ENCODE measurements around the gene OAS3. TPM values are rescaled to one million over a fixed set of nuclear protein-coding genes. Genes with fewer than 3 reads are reported as not detected.
A peak's percentile ranks its signal among the peaks of the same experiment; 100 is the strongest.
"Not testable (repeated sequence)": the region's sequence is repeated elsewhere in the genome, so short reads cannot be mapped to it uniquely, and the experiment has no call there.

OAS3 gene
- total RNA-seq, 1 donor from 2014 or later, result 6.2 TPM

DNA sequence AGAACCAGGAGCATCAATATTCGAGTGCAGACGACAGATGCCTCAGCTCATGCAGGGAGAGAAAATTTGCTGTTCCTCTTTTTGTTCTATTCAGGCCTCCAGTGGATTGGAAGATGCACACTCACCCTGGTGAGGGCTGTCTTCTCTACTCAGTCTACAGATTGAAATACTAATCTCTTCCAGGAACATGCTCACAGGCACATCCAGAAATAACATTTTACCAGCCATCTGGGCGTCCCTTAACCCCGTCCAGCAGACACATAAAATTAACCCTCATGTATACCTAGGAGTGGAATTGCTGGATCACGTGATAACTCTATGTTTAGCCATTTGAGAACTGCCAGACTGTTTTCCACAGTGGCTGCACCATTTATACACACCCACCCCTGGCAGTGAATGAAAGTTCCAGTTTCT is 35.6 kb downstream of the OAS3 start:
- ATAC-seq (no peak), DNase-seq (no peak)
- intact Hi-C loops (cut with micrococcal nuclease), result no loop called here

DNA sequence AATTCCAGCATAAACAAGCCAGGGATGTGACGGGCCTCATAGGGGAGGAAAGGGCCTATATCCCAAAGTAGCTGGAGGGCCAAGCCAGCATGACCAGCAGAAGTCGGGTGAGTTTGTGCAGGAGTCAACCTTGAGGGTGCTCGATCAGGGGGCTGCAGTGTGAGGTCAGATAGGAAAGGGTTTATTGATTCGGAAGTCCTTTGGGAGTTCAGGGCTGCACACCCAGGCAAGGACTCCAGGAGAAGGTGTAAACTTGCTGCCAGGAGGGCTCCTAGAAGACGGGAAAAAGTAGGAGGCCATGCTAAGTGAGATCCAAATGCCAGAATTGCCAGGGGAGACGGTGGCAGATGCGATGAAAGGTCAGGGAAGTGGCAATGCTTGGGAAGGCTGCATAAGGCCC is 36.6 kb downstream of the OAS3 start:
- ATAC-seq (no peak), DNase-seq (no peak)
- intact Hi-C loops (cut with micrococcal nuclease), result no loop called here

DNA sequence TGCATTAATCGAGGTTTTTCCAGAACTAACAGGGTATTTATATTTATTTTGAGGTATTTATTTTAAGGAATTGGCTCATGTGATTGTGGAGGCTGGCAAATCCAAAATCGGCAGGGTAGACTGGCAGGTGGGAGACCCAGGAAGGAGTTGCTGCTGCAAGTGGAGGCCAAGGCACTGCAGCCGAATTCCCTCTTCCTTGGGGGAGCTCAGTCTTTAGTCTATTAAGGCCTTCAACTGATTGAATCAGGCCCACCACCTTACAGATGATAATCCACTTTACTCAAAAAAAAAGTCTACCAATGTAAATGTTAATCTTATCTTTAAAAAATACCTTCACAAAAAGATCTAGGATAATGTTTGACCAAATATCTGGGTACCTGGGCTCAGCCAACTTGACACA is 38.9 kb downstream of the OAS3 start:
- intact Hi-C loops (cut with micrococcal nuclease), result no loop called here
- no peak for DNase-seq
- no peak for ATAC-seq

DNA sequence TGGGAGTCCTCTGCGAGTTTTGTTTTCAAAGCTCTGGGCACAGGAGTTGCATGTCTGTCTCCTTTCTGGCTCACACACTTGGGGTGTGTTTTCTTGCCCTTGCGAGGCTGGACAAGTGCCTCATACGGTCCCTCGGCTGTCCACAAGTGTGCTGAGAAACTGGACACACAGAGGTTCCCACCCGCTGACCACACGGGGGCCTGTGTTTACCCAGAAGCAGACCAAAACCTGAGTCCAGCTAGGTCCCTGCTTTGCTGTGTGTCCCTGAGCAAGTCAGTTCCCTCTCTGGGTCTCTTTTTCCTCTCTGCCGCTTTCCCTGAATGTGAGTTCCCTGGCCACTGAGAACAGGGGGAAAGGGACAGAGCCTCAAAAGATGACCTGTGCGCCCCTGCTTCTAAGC is 39.4 kb downstream of the OAS3 start:
- intact Hi-C loops (cut with micrococcal nuclease), result no loop called here
- DNase-seq (no peak), ATAC-seq (peak; percentile 27)

DNA sequence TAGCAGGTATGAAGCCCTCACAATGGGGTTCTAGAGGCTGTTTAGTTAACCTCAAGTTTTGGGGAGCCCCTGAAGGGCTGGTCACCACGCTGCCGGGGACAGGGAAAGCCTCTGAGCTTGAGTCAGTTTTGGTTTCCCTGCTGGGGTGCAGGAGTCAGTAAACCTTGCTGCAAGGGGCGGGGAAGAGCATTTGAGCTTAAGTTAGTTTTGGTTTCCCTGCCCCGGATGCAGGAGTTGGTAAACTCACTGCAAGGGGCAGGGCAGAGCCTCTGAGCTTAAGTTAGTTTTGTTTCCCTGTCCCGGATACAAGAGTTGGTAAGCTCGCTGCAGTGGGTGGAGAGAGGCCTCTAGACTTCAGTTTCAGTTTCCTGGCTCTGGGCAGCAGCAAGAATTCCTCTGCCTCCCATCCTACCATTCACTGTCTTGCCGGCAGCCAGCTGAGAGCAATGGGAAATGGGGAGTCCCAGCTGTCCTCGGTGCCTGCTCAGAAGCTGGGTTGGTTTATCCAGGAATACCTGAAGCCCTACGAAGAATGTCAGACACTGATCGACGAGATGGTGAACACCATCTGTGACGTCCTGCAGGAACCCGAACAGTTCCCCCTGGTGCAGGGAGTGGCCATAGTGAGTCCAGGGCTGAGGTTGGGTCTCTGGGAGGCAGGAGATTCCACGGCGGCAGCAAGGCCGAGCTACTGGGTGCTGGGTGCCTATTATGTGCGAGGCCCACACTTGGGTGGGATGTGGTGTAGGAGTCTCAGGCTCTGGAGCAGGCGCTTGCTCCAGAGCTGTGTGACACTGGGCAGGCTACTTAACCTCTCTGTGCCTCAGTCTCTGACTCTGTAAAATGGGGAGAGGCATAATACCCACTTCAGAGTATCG is 40.1 kb downstream of the OAS3 start, which contains the start of gene OAS2:
Gene OAS2, plus strand, starts transcription at position 357 of the 878 bp plus-strand sequence. Its CDS starts 90 bp downstream, at position 447.
- DNase-seq, result peak; percentile 46
- peak; percentile 96 for ATAC-seq
- intact Hi-C loops (cut with micrococcal nuclease), result no loop called here

DNA sequence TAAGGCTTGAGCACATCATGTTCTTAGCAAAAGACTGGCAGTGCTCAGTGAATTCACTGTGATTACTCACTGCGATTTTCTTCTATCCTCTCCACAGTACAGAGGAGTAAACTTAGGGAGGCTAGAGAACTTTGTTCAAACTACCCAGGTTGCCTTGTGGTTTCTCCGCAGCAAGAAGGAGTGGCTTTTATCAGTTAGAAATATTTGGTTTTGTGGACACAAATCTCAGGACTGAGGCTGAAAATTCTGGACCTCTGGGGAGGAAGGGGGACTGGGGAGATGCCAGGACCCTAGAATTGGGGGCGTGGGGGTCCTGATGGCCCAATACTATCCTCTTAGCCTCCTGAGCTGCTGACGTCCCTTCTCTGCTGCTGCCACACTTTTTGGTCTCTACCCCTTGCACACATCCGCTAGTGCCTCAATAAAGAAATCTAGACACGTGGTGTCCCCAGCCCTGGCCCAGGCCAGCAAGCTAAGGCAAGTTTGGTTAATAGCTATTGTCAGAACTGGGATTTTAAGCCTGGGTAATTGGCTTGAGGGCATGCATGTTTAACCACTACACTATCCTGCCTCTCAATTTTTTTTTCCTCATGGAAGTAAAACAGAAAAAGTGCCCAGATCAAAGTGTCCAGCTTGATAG is 40.9 kb downstream of the OAS3 start:
- intact Hi-C loops (cut with micrococcal nuclease), result no loop called here
- peak; percentile 59 for ATAC-seq

DNA sequence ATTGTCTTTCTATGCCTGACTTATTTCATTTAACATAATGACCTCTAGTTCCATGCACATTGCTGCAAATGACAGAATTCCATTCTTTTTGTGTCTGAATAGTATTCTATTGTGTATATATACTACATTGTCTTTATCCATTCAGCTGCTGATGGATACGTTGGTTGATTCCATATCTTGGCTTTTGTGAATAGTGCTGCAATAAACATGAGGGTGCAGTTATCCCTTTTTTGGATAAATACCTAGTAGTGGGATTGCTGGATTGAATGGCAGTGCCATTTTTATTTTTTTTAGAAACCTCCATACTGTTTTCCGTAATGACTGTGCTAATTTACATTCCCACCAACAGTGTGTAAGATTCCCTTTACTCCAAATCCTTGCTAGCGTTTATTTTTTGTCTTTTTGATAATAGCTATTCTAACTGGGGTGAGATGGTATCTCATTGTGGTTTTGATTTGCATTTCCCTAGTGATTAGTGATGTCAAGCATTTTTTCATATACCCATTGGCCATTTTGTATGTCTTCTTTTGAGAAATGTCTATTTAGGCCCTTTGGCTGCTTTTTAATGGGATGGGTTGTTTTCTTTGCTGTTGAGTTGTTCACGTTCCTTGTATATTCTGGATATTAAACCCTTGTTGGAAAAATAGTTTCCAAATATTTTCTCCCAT is 42.4 kb downstream of the OAS3 start:
- intact Hi-C loops (cut with micrococcal nuclease), result no loop called here
- no peak for ATAC-seq
- DNase-seq, result no peak

More for the DNA sequence above, 40.9 kb downstream of the OAS3 start:
- DNase-seq, result no peak

DNA sequence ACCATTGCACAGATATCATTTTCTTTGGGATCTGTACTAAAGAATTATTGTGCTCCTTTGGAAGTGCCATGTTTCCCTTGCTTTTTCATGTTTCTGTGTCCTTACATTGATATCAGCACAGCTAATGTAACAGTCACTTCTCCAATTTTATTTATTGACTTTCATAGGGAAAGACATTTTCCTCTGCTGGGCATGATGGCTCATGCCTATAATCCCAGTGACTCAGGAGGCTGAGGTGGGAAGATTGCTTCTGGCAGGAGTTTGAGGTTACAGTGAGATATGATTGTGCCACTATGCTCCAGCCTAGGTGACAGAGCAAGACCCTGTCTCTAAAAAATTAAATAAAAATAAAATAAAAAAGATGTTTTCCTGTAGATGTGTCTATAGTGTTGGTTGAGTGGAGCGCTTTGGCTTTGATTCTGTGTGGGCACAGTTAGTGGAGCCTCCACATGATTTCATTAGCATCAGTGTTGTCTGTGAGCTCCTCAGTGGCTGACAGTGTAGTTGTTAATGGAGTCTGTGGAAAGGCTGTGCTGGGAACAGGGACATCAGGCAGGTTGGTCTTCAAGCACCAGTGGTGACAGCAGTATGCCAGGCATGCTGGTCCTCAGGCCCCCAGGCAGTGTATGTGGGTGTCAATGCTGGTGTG is 47.5 kb downstream of the OAS3 start:
- intact Hi-C loops (cut with micrococcal nuclease), result no loop called here
- DNase-seq (no peak), ATAC-seq (no peak)

DNA sequence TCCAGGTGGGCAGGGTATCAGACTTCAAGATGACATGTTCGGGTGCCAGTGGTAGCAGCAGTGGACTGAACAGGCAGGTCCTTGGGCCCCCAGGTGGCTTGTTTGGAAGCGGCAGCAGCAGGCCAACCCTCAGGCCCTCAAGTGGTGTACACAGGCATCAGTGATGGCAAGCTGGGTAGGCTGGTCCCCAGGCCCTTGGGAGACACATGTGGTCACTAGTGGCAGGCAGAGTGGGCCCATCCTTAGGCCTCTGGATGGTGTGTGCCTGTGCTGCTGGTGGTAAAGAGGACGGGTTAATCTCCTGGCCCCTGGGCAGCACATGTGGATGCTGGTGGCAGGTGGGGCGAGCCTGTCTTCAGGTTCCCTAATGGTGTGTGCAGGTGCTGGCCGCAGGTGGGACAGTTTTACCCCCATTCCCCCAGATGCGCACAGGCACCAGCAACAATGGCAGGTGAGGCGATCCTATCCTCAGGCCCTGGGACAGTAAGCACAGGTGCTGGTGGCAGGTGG is 48.1 kb downstream of the OAS3 start:
- no peak for ATAC-seq
- intact Hi-C loops (cut with micrococcal nuclease), result no loop called here
- DNase-seq, result no peak

DNA sequence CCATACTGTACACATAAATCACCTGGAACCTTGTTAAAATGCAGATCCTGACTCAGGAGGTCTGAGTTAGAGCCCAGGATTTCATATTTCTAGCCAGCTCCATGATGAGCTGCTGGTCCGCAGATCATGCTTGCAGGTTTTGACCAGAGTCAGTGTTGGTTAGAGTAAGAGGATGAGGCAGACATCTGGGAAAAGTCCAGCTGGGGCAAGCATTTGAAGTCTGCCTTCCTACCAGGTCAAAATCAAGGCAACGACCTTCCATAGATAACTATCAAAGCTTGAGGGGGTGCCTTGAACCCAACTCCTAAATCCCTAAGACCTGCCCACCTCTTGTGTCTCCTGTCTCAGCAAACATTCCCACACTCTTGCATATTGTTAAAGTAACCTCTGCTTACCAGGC is 49.3 kb downstream of the OAS3 start:
- DNase-seq (no peak), ATAC-seq (no peak)
- intact Hi-C loops (cut with micrococcal nuclease), result no loop called here

DNA sequence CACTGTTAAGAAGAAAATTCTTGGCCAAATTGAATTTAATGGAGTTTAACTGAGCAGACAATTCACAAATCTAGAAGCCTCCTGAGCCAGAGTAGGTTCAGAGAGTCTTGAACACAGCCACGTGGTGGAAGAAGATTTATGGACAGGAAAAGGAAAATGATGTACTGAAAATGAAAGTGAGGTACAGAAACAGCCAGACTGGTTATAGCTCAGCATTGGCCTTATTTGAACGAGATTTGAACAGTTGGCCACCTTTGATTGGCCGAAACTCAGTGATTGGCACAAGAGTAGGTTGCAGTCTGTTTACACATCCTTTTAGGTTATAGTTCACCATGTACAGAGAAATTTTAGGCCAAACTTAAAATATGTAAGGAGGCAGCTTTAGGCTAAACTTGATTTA is 50.0 kb downstream of the OAS3 start:
- intact Hi-C loops (cut with micrococcal nuclease), result no loop called here

DNA sequence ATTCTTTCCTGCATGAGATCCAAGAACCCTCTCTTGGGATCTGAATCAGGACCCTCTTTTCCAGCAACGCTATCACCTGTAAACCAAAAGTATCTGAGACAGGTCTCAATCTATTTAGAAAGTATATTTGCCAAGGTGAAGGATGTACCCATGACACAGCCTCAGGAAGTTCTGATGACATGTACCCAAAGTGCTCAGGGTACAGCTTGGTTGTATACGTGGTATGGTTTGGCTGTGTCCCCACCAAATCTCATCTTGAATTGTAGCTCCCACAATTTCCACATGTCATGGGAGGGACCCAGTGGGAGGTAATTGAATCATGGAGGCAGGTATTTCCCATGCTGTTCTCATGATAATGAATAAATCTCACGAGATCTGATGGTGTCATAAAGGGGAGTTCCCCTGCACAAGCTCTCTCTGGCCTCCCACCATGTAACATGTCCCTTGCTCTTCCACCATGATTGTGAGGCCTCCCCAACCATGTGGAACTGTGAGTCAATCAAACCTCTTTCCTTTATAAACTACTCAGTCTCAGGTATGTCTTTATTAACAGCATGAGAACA is 50.6 kb downstream of the OAS3 start:
- intact Hi-C loops (cut with micrococcal nuclease); DNase-seq; ATAC-seq: not testable (repeated sequence)

More for the DNA sequence above, 50.0 kb downstream of the OAS3 start:
- DNase-seq, result no peak
- ATAC-seq, result no peak

DNA sequence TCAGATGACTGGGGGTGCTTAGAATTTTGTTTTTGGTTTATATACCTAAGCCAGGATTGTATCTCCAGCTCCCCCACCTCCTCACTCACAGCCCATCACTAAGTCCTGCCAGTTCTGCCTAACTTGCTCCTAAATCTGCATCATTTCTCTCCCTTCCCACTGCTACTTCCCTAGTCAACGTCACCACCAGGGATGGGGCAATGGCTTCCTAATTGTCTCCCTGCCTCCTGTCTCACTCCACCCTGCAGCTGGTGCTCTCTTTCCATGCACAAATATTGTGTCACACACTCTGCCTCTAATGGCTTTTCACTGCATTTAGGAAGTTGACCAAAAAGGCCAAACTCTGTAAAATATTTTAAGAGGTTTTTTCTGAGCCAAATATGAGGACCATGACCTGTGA is 51.5 kb downstream of the OAS3 start:
- ATAC-seq (no peak), DNase-seq (no peak)
- intact Hi-C loops (cut with micrococcal nuclease), result no loop called here

DNA sequence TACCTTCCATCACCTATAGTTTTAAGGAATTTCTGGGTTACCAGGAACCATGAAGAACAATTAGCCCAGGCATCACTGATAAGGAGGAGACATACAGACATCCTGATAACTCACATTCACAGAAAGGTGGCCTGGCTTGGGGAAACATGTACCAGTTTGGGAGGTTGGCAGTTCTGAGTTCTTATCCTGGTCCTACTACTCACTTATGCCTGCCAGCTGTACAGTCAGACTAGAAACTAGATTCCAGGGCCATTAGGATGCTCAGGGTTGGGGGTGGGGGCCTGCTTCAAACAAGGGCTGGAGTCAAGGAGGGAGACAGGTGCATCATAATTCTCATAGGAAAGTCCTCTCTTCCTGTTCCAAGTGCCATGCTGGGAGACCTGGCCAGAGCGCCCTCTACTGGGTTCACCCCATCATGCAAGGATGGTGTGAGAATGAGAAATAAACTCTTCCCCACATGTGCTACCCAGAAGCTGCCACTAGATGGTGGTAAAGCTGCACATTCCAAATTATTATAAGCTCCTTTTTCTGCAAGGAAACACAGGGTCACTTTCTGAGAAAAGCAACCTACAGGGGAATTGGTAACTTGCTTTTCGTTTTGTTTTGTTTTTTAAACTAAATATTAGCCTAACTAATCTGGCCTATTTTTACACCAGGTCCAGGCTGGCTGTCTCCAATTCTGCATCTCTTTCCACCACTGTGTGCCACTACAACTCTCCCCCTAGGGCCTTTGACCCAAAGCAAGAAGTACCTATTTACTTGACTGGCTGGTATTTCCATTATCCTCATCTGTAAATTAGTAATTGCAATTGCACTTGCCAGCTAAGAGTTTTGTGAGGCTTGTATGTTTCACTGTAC is 54.5 kb downstream of the OAS3 start:
- peak; percentile 44 for DNase-seq
- peak; percentile 50 for ATAC-seq

DNA sequence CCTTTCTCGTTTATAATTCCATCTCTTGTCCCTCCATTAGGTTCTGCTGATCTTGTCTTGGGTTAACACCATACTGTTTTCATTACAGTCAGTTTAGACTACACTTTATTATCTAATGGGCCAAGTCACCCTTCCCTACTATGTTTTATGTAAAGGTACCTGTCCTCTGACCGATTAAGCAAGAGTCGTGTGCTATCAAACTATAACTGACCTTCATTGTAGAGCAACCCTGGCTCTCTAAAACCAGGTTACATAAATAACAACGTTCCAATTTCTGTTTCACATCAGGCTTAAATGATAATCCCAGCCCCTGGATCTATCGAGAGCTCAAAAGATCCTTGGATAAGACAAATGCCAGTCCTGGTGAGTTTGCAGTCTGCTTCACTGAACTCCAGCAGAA is 56.7 kb downstream of the OAS3 start:
- DNase-seq (no peak), ATAC-seq (no peak)
- intact Hi-C loops (cut with micrococcal nuclease), result no loop called here

More for the DNA sequence above, 54.5 kb downstream of the OAS3 start:
- intact Hi-C loops (cut with micrococcal nuclease), result no loop called here

DNA sequence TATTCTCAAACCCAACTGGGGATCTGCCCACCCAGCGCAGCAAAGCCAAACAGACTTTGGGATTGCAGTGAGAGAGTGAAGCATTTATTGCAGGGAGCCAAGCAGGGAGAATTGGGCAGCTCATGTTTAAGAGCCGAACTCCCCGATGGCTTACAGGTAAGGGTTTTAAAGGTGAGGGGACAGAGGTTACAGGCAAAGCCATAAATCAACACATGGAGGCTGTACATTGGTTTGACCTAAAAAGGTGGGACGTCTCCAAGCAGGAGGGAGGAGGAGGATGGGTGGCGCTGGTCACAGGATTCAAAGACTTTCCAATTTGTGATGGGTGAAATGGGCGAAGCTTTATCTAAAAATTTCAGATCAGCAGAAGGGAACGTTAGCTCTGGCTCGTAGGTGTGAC is 58.2 kb downstream of the OAS3 start:
- intact Hi-C loops (cut with micrococcal nuclease), result no loop called here
- ATAC-seq, result no peak
- no peak for DNase-seq

DNA sequence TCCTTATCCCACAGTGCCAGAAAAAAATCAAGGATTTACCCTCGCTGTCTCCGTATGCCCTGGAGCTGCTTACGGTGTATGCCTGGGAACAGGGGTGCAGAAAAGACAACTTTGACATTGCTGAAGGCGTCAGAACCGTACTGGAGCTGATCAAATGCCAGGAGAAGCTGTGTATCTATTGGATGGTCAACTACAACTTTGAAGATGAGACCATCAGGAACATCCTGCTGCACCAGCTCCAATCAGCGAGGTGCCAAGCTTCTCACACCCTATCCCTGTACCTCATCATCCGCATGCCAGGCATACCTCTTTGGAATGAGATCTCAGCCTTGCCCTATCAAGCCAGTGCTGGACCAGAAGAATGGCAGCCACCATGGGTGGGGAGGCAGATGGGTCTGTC is 59.2 kb downstream of the OAS3 start:
- ATAC-seq, result no peak
- intact Hi-C loops (cut with micrococcal nuclease), result no loop called here
- no peak for DNase-seq
